HL-60/S4 (cell line): ENCODE data around the gene CNTN4.
"Not testable (repeated sequence)": the region's sequence is repeated elsewhere in the genome, so short reads cannot be mapped to it uniquely, and the experiment has no call there.

Experiments used
- in situ Hi-C: fragments of 300-500 bp; cut with MboI; formaldehyde crosslinking; loops from 2 replicates; pipeline ENCODE4 v1.14.3; 2022; ENCODE audit warnings: low sequenced_read_pairs

The CNTN4 gene

DNA sequence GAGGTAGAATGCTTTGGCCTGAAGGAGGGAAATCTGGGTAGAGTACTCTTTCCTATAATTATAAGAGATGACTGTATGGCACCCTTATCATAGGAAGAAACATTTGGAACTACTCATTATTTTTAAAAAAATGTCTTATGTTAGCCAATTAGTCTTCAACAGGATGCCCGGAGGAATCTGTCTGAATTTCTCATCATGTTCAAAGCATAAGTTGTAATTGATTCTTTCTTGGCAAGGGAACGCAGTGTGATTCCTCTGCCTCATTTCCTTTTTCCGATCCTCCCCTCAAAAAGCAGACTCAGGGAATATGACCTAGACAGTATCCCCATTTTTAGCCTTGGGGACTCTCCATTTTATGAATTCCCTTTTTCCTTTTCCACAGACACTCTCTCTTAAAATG lies 846.5 kb downstream of the CNTN4 start:
- in situ Hi-C loops, result no loop called here

DNA sequence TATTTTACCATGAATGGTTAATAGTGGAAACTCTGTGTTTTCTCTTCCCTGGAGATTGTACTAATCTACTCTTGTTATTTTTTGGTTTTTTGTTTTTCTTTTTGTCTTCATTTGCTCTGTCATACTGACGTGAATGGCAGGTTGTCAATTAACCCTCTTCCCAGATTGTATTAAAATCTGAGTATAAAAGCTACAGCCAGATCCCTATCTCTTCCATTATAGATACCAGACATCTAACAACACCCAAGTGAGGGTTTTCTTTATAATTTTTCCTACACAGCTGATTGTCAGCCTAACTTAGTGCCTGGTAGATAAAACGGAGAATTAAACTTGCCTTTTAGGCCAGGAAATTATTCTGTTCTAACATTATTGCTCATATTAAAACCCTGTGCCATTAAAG lies 848.9 kb downstream of the CNTN4 start:
- in situ Hi-C loops, result no loop called here

DNA sequence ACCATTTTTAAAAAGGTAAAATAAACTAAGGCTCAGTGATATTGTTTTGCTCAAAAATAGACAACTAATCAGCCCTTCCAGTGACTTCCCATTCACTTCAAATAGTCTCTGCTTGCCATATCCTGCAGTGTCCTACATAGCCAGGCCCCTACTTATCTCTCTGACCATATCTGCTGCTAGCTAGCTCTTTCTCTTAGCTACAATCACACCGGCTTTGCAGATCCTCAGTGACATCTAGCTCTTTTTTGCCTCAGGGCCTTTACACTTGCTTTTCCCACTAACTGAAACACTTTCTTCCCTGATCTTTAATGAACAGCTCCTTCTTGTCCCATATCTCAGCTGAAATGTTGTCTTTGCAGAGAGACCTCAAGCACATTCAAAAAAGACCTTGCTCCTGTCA lies 850.2 kb downstream of the CNTN4 start:
- in situ Hi-C loops, result no loop called here

DNA sequence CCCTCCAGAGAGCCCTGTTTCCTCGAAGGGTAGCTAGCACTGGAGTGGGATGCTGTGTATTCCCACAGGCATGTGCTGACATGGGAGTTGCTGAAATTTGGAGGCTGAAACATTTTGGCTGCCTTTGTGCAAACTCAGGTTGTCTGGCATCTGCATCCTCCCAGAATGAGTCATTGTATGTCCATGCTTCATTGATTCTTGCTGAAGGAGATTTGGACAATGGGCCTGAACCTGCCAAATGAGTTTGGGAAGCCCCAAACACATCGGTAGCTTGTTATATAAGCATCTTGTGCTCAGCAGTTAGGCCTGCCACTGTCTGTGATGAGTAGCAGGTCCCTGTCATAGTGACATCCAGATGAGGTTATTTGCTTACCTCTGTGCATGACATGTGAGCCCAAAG lies 851.5 kb downstream of the CNTN4 start:
- in situ Hi-C loops, result no loop called here

DNA sequence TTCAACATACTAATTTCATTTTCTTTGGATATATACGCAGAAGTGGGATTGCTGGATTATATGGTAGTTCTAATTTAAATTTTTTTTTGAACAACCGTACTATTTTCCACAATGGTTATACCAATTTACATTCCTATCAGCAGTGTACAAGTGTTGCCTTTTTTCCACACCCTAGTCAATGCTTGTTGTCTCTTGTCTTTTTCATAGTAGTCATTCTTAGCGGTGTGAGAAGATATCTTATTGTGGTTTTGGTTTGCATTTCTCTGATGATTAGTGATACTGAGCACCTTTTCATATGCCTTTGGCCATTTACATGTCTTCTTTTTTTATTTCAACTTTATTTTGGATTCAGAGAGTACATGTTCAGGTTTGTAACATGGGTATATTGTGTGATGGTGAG lies 858.4 kb downstream of the CNTN4 start:
- in situ Hi-C loops, result no loop called here

DNA sequence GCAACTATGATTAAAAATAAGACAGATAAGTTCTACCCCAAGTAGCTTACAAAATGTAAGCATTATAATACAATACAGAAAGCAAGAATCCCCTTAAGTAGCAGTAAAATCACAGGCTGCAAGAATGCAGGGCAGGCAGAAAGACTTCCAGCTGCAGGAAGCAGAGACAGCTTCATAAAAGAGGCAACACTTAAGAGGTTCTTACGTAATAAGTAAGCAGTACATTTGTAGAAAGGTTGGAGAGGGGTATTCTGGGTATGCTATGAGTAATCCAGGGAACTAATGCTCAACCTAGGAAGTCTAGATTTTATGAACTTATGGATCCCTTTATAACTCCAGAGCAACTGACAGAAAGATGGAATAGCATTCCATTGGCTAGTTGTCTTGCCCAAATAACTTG lies 859.9 kb downstream of the CNTN4 start:
- in situ Hi-C loops, result no loop called here

DNA sequence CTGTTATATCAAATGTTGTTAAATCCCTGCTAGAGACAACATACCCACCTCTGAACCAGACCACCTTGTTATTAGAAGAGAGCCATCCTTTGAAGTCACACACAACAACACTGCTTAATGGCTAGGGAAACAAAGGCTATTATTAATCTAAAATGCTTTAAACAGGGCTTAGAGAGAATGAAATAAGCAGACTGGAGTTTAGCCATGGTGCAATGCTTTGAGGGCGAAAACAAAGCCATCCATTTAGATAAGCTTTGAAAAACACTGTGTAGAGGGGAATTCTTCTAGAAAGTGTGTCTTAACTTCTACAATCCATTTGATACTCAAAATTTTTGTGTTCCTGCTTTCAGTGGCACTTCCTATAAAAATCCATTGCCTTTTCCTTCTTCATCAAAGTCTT lies 862.9 kb downstream of the CNTN4 start:
- in situ Hi-C loops, result no loop called here

DNA sequence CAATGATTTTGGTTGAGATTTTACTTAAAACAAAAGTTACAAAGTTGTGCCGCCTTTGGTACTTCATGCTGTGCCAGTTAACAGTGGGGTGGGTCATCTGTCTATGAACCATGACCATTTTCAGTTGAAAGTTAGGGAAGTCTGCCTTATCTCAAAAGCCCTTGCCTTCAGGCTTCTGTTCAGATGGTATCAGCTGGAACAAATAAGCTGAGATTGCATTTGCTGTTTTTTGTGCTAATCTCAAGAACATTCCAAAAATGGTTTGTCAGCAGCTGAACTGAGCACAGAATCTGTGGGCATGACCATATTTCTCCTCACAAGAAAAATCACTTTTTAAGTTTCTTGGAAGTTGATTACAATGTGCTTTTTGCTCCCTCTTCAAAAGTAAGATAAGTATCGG lies 869.2 kb downstream of the CNTN4 start:
- in situ Hi-C loops, result no loop called here

DNA sequence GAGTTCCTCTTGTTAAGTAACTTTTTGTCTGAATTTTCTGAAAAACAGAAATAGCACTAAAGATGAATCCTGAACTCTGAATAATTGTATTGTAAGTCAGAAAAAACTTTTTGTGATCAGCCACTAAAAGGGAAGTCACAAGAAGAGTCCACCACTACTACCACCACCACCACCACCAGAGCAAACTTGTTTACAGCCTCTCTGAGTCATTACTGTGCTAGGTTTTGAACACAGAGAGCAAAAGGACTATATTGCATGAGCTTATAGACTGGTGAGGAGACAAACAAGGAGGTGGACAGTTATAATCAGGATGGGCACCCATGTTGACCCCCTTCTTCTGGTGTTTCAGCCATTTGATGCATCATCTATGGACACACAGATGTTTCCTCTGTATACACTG lies 869.8 kb downstream of the CNTN4 start:
- in situ Hi-C loops, result no loop called here

DNA sequence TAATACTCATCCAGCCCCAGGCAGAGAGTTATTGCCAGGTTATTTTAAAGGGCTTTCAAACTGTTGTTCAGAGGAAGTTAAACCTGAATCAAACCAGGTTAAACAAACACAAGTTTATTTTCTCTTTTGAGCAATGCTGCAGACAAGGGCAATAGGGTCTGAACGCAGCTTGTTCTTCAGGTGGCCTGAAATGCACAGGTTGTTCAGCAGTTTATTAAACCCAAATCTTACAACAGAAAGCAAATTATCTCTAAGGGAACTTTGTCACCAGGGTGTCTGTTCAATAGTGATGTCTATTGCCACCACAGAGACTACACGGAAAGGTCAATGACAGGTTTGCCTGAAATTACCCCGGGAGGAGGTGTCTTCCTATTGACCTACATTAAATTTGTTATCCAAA lies 877.5 kb downstream of the CNTN4 start:
- in situ Hi-C loops, result no loop called here

DNA sequence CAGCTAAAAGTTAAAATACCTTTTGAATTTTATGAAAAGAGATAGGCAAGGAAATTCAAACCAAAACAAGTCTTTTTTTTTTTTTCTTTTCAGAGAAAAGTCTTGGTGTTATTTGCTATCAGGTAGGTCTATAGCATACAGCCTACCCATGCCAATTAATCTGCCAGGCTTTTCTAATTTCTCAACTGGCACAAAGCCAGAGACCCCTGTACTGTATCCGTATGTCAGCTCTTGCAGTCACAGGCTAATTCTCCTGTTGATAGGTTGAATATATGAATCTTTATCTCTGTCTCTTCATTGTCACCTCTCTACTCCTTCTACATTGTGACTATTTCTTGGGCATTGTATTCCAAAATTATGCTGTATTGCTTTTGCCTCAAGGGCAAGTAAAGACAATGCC lies 878.1 kb downstream of the CNTN4 start:
- in situ Hi-C loops, result no loop called here

DNA sequence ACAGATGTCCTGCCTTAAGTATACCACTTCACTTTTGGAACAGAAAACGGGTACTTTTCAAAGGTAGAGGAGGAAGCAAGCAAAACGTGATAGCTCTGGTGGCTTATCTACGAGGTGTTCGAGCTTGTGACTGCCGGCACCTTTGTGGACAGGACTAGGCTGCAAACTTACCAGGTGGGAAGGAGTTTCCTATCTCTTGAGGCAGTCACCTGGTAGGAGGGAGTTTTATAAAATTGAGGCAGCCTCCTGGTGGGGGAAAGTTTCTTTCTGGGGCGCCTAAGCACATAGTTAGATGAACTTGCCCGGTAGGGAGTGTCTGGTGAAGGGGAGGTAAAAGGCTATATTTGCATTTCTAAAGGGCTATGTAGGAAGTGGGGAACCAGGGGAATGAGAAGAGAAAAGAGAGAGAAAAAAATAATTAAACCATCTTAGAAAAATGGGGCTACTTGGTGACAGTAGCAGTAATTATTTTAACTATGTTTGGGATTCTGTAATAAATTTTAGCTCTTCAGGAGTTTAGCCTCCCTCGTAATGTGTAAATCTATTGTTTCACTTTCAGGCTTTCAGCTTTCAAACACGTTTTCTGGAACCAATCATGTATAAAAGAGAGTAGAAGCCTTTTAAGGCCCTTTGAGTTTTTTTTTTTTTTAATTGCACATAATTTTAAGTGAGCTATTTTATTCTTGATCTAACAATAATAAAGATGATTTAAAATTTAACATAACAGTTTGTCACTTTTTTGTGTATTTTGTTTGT lies 880.5 kb downstream of the CNTN4 start:
- in situ Hi-C loops, result no loop called here

DNA sequence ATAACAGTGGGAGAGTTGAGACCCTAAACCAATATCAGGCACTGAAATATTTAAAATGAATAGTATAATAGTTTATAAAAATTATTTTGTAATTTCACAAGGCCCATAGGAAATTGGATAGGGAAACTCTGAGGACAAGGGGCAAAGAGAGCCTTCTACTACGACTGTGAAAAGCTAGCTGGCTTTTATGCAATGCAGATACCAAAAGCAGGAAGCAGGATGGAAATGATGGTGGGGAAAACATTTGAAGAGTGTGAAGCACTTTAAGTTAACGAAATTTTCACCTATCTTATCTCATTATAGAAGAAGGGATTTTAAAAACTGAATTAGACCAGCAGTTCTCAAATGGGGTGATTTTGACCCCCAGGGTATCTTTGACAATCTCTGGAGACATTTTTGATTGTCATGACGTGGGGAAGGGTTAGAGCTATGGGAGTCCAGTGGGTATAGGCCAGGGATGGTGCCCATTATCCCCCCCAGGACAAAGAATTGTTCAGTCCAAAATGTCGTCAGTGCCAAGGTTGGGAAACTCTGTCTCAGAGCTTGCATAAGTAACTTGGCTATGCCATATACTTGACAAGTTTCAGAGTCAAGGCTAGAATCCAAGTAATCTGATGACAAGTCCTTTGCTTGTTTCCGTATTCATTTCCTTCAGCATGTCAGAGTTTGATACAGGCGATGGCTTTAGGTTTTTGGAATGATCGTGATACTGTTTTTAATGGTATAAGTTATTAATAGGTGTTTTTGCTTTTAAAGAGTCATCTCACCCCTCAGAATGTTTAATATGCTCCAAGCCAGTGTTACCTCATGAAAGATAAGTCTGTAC lies 885.6 kb downstream of the CNTN4 start:
- in situ Hi-C loops, result no loop called here

DNA sequence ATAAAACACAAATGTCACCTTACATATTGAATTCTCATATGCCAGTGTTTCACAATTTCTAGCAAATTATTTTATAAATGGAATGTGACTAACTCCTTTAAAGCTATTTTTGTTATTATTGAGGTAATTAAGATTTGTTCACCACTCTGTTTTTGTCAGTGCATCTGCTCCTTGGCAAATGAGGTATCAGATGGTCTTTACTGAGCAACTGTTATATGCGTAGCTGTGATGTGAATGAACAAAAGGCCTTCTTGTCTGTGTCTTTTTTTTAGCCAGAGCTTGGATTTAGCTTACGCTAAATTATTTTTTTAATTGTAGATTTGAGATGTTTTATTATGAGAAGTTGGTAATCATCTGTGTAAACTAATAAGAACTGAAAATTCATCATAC lies 886.2 kb downstream of the CNTN4 start:
- in situ Hi-C loops, result no loop called here

DNA sequence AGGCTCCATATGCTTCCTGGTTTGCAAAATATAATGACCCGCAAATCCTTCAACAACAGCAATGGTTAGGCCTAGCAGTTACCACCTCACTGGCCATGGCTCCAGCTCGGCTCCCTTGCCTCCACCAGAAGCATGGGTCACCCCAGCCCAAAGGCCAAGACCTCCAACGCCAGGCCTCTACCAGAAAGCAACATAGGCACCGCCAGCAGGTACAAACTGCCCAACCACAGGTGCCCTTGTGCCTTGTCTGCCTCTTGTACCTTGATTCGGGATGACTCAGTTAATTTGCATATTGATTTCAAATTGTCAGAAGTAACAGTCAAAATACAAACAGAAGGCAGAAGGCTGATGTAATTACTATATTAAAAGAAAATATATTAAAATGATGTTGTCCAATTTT lies 886.8 kb downstream of the CNTN4 start:
- in situ Hi-C loops, result no loop called here

DNA sequence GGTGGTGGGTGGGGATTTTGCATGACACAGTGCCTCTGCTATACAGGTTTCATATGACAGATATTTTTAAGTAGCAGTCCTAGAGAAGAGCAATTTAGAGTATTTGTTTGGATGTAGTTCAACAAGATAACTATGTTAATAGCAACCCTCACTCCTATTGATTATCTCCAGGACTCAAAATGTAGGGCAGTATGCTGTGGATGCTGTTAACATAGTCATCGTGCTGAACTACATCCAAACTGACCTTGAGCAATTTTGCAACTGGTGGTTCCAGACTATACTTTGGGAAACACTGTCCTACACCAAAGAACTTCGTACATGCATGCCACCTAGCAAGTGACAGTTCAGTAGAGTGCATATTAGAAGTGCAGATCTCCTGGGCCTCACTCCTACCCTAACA lies 893.9 kb downstream of the CNTN4 start:
- in situ Hi-C loops, result no loop called here

DNA sequence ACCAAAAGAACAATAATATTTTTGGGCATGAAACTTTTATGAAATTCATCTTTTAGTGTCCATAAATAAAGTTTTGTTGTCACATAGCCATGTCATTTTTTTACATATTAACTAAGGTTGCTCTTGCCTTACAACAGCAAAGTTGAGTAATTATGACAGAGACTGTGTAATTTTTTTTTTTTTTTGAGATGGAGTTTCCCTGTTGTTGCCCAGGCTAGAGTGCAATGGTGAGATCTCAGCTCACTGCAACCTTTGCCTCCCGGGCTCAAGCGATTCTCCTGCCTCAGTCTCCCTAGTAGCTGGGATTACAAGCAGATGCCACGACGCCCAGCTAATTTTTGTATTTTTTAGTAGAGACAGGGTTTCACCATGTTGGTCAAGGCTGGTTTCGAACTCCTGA lies 894.5 kb downstream of the CNTN4 start:
- in situ Hi-C loops, result not testable (repeated sequence)

DNA sequence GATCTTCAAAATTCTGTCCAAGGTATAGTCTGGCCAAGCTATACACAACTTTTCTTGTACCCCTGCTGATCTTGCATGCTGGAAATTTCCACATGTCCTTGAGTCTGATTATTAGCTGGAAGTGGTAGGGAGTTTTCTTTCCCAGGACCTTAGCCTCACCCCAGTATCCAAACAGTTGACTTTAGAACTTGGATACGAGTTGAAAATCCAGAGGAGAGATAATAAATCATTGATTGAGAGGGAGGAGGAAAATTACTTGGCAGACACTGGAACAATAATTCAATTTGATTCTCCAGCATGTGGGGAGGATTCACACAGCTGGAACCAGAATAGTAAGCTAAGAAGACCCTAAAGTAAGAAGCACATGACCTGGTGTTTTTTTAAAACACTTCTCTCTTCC lies 895.1 kb downstream of the CNTN4 start:
- in situ Hi-C loops, result no loop called here

DNA sequence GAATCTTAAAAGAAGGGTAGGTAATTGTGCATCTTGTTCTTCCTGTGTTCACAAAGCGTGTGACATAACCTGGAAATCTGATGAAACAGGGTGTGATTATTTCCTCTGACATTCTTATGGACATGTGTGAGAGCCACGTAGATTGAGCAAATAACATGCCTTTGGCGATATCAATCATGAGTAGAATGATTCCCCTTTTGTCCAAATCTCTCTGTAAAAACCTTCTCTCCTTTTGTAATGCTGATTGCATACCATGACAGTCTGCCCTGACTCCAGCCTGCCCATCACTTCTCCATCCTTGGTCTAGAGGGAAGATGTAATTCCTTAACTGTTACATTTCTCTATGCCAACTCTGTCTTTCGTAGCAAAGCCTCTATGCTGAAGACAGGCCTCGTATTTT lies 896.5 kb downstream of the CNTN4 start:
- in situ Hi-C loops, result no loop called here

DNA sequence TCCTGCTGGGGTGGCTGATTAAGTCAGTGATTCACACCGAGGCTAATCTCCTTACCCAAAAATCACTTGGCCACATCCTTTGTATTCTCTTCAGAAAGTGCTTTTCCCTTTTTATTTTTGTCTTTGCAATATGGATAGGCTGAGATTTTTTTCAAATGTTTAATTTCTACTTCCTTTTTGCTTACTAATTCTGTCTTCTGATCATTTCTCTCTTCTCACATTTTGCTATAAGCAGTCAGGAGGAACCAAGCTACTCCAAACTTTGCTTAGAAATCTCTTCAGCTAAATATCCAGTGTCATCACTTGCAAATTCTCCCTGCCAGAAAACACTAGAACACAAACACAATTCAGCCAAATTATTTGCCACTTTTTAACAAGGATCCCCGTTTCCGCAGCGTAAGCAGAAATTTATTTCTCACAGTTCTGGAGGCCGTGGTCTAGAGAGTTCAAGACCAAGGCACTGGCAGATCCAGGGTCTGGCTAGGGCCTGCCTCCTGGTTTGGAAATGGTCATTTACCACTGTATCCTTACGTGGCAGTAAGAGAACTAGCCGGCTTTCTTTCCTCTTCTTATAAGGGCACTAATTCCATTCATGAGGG lies 906.6 kb downstream of the CNTN4 start:
- in situ Hi-C loops, result no loop called here

DNA sequence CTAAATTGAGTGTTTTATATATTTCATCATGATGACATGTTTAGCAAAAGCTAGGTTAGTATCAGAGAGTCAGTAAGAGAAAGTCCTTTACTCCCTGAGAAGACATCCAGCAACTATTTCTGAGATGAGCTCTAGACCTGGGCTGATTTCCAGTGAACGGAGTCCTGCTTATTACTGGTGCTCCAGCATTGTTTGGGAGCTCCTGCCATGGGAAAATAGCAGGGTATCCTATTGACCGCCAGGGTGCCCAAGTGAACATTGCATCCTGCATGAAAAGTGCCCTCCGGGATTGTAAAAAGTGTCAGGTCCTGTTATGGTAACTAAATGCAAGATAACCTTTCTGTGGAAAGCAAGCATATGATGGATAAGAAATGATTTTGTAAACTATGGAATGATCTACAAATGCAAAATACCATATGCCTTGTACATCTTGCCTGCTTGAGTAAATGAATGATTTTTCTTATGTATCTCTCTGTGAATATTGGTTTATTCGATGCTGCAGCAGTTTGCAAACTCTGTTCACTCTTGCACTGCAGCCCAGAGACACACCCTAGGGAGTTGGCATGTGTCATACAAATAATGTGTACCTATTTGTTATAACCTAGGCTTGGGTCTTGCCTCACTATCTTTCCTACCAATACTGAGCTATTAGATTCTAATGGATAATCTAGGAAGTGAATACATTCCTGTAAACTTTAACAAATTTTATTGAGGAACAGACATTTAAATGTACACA lies 914.8 kb downstream of the CNTN4 start:
- in situ Hi-C loops, result no loop called here
